Measurements from ENCODE around the gene HEMGN.

HEMGN gene

DNA sequence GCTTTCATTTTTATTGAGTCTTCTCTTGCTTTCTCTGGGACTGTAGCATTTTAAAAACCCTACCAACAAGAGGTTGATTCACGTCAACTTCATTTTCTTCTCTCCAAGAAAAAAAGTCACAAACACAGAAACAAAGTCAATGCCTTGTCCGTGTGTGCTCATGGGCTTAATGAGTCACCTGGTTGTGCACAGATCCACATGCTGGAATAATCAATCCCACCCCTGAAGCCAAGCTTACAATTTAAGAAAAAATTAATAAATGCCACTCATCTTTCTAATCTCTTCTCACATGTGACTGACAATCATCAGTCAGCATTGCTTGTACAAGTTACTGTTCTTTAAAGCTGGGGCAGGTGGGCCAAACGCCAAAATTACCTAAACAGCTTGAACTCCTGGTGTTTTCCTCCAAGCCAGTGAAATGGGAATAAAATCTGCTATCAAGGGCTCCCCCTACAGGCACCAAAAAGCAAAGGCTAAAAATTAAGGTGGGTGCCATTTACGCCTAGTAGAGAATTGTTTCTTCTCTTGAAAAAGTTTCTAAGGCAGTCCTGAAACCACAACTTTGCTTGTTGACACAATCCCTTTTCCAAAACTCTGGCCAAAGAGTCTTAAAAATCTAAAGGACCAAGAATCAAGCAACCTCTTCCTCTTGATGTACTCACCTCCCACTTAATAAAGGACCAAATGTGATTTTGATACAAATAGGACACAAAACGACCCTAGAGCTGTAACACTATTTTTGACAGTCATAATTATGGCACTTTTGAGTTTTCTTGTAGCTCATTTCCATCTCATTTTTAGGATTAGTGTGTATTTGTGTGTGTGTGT is 37.0 kb downstream of the HEMGN start:
- no peak for DNase-seq (ENCODE audit: low read depth, low spot score)
- TF ChIP-seq SUZ12 (IDR thresholded peaks at IDR 0.05; ENCODE audit: extremely low read depth, insufficient read depth, insufficient read length): no peak
- TF ChIP-seq ZNF274 (IDR thresholded peaks at IDR 0.05; ENCODE audit: low read depth, low read length): no peak
- TF ChIP-seq YY1 (IDR thresholded peaks at IDR 0.05; ENCODE audit: insufficient read depth, insufficient read length): no peak
- Histone ChIP-seq H3K36me3 (ENCODE audit: insufficient read depth, insufficient read length, low read length) (peaks cover 16% of the 10 kb centered on the region), H3K9ac (ENCODE audit: insufficient read length, low read depth) (no peak overlapping the region), H3K4me3 (ENCODE audit: insufficient read length, low read depth) (no peak overlapping the region), H3K27me3 (ENCODE audit: insufficient read depth, insufficient read length) (no peaks in the 10 kb centered on the region), H3K9me3 (ENCODE audit: insufficient read depth, low read length) (no peaks in the 10 kb centered on the region), H3K4me1 (ENCODE audit: insufficient read depth, insufficient read length) (no peaks in the 10 kb centered on the region)

DNA sequence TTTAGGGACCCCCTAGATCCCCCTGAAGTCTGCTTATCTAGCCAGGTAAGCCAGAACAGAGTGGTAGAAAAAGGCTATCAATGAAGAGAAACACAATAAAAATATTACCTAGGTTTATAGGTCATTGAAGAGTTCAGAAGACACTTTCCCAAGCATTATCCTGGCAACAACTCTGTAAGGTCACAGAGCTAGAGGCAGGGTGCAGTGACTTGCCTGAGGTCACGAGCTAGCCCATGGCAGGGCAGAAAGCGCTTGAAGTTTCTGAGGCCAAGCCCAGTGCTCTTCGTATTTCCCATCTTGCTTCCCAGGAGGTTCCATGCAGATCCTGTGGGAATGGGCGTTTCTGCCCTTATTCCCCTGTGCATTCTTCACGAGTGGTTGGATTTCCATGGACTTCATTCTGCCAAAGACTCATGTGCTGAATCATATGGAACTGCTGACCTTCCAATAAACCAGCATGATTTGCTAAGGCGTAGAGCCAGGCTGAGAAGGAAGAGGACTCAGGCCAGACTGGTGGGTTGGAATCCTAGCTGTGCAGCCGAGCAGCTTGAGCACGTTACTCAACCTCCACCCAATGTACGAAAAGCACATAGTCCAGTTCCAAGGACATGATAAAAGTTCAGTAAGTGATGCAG is 37.8 kb downstream of the HEMGN start:
- H3K36me3 ChIP-seq (ENCODE audit: insufficient read depth, insufficient read length, low read length): peaks cover 16% of the 10 kb centered on the region
- no peak for DNase-seq (ENCODE audit: low read depth, low spot score)
- H3K27me3 ChIP-seq (ENCODE audit: insufficient read depth, insufficient read length): no peaks in the 10 kb centered on the region
- no peaks in the 10 kb centered on the region for H3K9me3 ChIP-seq (ENCODE audit: insufficient read depth, low read length)
- no peaks in the 10 kb centered on the region for H3K4me1 ChIP-seq (ENCODE audit: insufficient read depth, insufficient read length)
- no peak overlapping the region for H3K9ac ChIP-seq (ENCODE audit: insufficient read length, low read depth)
- TF ChIP-seq YY1 (IDR thresholded peaks at IDR 0.05; ENCODE audit: insufficient read depth, insufficient read length) (no peak), SUZ12 (IDR thresholded peaks at IDR 0.05; ENCODE audit: extremely low read depth, insufficient read depth, insufficient read length) (no peak), ZNF274 (IDR thresholded peaks at IDR 0.05; ENCODE audit: low read depth, low read length) (no peak)
- no peak overlapping the region for H3K4me3 ChIP-seq (ENCODE audit: insufficient read length, low read depth)

DNA sequence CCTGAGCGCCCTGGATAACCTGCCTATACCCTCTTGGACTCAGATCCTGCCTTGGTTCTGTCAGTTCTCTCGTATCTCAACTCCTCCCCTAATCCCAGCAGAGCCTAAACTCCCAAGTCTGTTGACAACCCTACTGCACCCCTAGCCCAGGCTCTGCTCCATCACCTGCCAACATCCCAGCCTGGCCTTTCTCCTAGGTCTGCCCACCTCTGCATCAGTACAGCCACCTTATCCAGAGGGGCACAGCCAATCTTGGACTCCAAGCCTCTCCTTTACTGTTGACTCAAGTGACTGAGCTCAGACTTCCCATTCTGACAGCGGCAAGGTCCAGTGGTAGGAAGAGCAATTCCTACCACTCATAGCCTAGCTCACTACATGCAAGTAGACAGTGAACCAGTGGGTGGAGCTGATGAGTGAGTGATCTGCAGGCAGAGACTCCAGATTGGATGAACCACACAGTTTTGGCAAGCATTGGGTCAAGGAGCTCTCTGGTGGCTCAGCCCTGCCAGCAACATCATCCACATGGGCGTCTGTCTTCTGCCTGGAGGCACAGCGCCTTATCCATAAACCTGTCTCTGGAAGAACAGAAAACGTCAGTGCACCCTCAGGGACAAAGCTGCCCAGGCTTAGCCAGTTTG is 42.2 kb downstream of the HEMGN start:
- Histone ChIP-seq H3K4me1 (ENCODE audit: insufficient read depth, insufficient read length) (no peaks in the 10 kb centered on the region), H3K36me3 (ENCODE audit: insufficient read depth, insufficient read length, low read length) (peaks cover 4% of the 10 kb centered on the region), H3K4me3 (ENCODE audit: insufficient read length, low read depth) (no peak overlapping the region), H3K9me3 (ENCODE audit: insufficient read depth, low read length) (no peaks in the 10 kb centered on the region), H3K27me3 (ENCODE audit: insufficient read depth, insufficient read length) (no peaks in the 10 kb centered on the region), H3K9ac (ENCODE audit: insufficient read length, low read depth) (no peak overlapping the region)
- DNase-seq (ENCODE audit: low read depth, low spot score): no peak
- TF ChIP-seq YY1 (IDR thresholded peaks at IDR 0.05; ENCODE audit: insufficient read depth, insufficient read length) (no peak), SUZ12 (IDR thresholded peaks at IDR 0.05; ENCODE audit: extremely low read depth, insufficient read depth, insufficient read length) (no peak), ZNF274 (IDR thresholded peaks at IDR 0.05; ENCODE audit: low read depth, low read length) (no peak)

DNA sequence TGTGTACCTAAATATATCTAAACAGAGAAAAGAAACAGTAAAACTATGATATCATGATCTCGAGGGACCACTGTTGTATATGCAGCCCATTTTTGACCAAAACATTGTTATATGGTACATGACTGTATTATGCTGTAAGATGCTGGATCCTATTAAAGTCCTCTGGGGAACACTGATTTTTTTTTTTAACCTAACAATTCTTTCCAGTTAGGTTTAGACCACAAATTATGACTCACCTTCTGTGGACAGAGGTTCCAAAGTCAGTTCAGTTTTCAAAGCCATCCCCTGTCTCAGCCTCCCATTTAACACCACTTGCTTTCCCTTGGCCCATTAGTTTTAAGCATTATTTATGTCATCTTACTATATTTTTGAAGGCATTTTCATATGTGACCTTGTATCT is 42.8 kb downstream of the HEMGN start:
- no peak overlapping the region for H3K4me3 ChIP-seq (ENCODE audit: insufficient read length, low read depth)
- H3K36me3 ChIP-seq (ENCODE audit: insufficient read depth, insufficient read length, low read length): peaks cover 1% of the 10 kb centered on the region
- TF ChIP-seq YY1 (IDR thresholded peaks at IDR 0.05; ENCODE audit: insufficient read depth, insufficient read length) (no peak), SUZ12 (IDR thresholded peaks at IDR 0.05; ENCODE audit: extremely low read depth, insufficient read depth, insufficient read length) (no peak), ZNF274 (IDR thresholded peaks at IDR 0.05; ENCODE audit: low read depth, low read length) (no peak)
- DNase-seq (ENCODE audit: low read depth, low spot score): no peak
- H3K4me1 ChIP-seq (ENCODE audit: insufficient read depth, insufficient read length): no peaks in the 10 kb centered on the region
- no peak overlapping the region for H3K9ac ChIP-seq (ENCODE audit: insufficient read length, low read depth)
- H3K27me3 ChIP-seq (ENCODE audit: insufficient read depth, insufficient read length): no peaks in the 10 kb centered on the region
- no peaks in the 10 kb centered on the region for H3K9me3 ChIP-seq (ENCODE audit: insufficient read depth, low read length)

DNA sequence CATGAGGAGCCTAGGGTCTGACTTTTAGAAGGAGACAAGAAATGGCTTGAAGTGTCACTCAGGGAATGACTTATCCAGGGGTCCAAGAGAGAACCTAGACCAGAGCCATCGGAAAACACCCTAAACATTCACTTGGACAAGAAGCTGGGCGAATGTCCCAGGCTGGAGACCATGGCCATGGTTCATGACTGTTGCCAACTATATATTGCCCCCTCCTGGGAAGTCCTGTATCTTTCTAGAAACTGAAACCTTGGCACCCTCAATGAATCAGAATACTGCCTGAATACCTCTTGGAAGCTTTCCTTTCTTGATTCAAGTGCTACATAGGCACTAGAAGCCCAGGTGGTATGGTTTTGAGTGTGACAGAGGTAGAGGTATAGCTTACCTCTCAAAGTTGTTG is 45.6 kb downstream of the HEMGN start:
- H3K9me3 ChIP-seq (ENCODE audit: insufficient read depth, low read length): no peaks in the 10 kb centered on the region
- H3K4me3 ChIP-seq (ENCODE audit: insufficient read length, low read depth): no peak overlapping the region
- H3K27me3 ChIP-seq (ENCODE audit: insufficient read depth, insufficient read length): no peaks in the 10 kb centered on the region
- H3K4me1 ChIP-seq (ENCODE audit: insufficient read depth, insufficient read length): no peaks in the 10 kb centered on the region
- H3K9ac ChIP-seq (ENCODE audit: insufficient read length, low read depth): no peak overlapping the region
- no peaks in the 10 kb centered on the region for H3K36me3 ChIP-seq (ENCODE audit: insufficient read depth, insufficient read length, low read length)
- DNase-seq (ENCODE audit: low read depth, low spot score): no peak
- TF ChIP-seq SUZ12 (IDR thresholded peaks at IDR 0.05; ENCODE audit: extremely low read depth, insufficient read depth, insufficient read length) (no peak), YY1 (IDR thresholded peaks at IDR 0.05; ENCODE audit: insufficient read depth, insufficient read length) (no peak), ZNF274 (IDR thresholded peaks at IDR 0.05; ENCODE audit: low read depth, low read length) (no peak)

DNA sequence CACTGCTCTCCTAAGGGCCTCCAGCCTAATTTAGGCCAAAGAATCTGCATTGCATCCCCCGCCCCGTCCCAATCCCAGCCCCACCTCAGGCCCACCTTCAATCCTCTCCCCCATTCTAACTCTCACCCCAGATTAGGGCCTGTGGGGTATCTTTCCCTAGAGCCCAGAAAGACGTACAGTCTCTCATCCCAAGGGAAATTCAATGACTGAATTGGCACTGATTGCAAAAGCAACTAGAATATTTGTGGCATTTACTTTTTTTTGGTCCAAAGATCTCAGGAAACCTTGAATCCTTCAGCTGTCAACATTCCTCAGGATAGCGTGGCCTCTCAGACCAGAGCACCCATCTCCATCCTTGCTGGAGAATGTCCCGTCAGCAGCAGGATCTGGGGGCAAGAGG is 46.2 kb downstream of the HEMGN start:
- Histone ChIP-seq H3K27me3 (ENCODE audit: insufficient read depth, insufficient read length) (no peaks in the 10 kb centered on the region), H3K9me3 (ENCODE audit: insufficient read depth, low read length) (no peaks in the 10 kb centered on the region), H3K36me3 (ENCODE audit: insufficient read depth, insufficient read length, low read length) (no peaks in the 10 kb centered on the region), H3K9ac (ENCODE audit: insufficient read length, low read depth) (no peak overlapping the region), H3K4me3 (ENCODE audit: insufficient read length, low read depth) (no peak overlapping the region), H3K4me1 (ENCODE audit: insufficient read depth, insufficient read length) (no peaks in the 10 kb centered on the region)
- TF ChIP-seq YY1 (IDR thresholded peaks at IDR 0.05; ENCODE audit: insufficient read depth, insufficient read length) (no peak), SUZ12 (IDR thresholded peaks at IDR 0.05; ENCODE audit: extremely low read depth, insufficient read depth, insufficient read length) (no peak), ZNF274 (IDR thresholded peaks at IDR 0.05; ENCODE audit: low read depth, low read length) (no peak)
- no peak for DNase-seq (ENCODE audit: low read depth, low spot score)

Data from NT2/D1 (cell line).